Naive thymus-derived CD4-positive, alpha-beta T cell (primary cell): ENCODE measurements around the gene ITIH2. TPM values are rescaled to one million over a fixed set of nuclear protein-coding genes. Genes with fewer than 3 reads are reported as not detected.

Experiments
- ATAC-seq: fragments of 150-1000 bp; cut with Tn5 transposase; 2 replicates; pipeline ENCODE4 v1.10.0; 2021; ENCODE audit warnings: mild to moderate bottlenecking, moderate library complexity
- CTCF ChIA-PET: fragments of 350-600 bp; sonication (Branson Sonifier 250); formaldehyde crosslinking; loops from one replicate; lab custom pipeline; 2021; ENCODE audit warnings: antibody characterized with exemption; lab: Charles Lee
- POLR2A ChIA-PET: fragments of 350-600 bp; sonication (Branson Sonifier 250); formaldehyde crosslinking; loops from one replicate; lab custom pipeline; 2021; ENCODE audit warnings: antibody characterized with exemption, inconsistent platforms; lab: Charles Lee
- DNase-seq, 9 donors: peaks; one replicate each; pipeline versions ENCODE4 v3.0.0 to v3.0.0-alpha.2; 2020 to 2022; ENCODE audit warnings: mixed read lengths in 1 of 9
- H3K27ac ChIP-seq: one replicate; pipeline ENCODE4 v1.7.0; 2013; ENCODE audit warnings: mild to moderate bottlenecking, low read depth, low read length, moderate library complexity
- H3K27me3 ChIP-seq, 2 donors: one replicate each; pipeline ENCODE4 v1.7.0; 2013; ENCODE audit warnings: low read length in 2 of 2, mild to moderate bottlenecking in 2 of 2, moderate library complexity in 2 of 2; ENCODE audit not compliant: control insufficient read depth in 2 of 2, insufficient read depth in 2 of 2
- H3K36me3 ChIP-seq, 3 experiments: 1 replicate in 2 of 3; 2 replicates in 1 of 3; pipeline ENCODE4 v1.7.0; 2013; ENCODE audit warnings: low read length in 3 of 3, mild to moderate bottlenecking in 3 of 3, moderate library complexity in 1 of 3; ENCODE audit not compliant: insufficient read depth in 3 of 3, control insufficient read depth in 2 of 3
- H3K4me1 ChIP-seq, 2 donors: one replicate each; pipeline ENCODE4 v1.7.0; 2013; ENCODE audit warnings: low read length in 2 of 2, mild to moderate bottlenecking in 2 of 2, moderate library complexity in 1 of 2; ENCODE audit not compliant: control insufficient read depth in 2 of 2, insufficient read depth in 2 of 2
- H3K4me3 ChIP-seq: 2 replicates; pipeline ENCODE4 v1.7.0; 2013; ENCODE audit warnings: mild to moderate bottlenecking, low read length
- H3K9me3 ChIP-seq, 3 experiments: 1 replicate in 2 of 3; 2 replicates in 1 of 3; pipeline ENCODE4 v1.7.0; 2013; ENCODE audit warnings: low read length in 3 of 3; ENCODE audit not compliant: control insufficient read depth in 2 of 3
- H3K27ac Mint-ChIP-seq, 9 donors: one replicate each; pipeline ENCODE4 v1.8.0; 2020 to 2022; ENCODE audit warnings: mixed read lengths in 9 of 9, mild to moderate bottlenecking in 8 of 9, moderate library complexity in 5 of 9, inconsistent platforms in 2 of 9
- H3K27me3 Mint-ChIP-seq, 5 donors: one replicate each; pipeline ENCODE4 v1.8.0; 2021 to 2022; ENCODE audit warnings: mixed read lengths in 5 of 5, mild to moderate bottlenecking in 1 of 5
- H3K36me3 Mint-ChIP-seq, 5 donors: one replicate each; pipeline ENCODE4 v1.8.0; 2020 to 2022; ENCODE audit warnings: mixed read lengths in 5 of 5, mild to moderate bottlenecking in 3 of 5, inconsistent platforms in 1 of 5
- H3K4me1 Mint-ChIP-seq, 7 donors: one replicate each; pipeline ENCODE4 v1.8.0; 2020 to 2022; ENCODE audit warnings: mixed read lengths in 7 of 7, mild to moderate bottlenecking in 3 of 7, inconsistent platforms in 1 of 7
- H3K4me3 Mint-ChIP-seq, 10 donors: one replicate each; pipeline ENCODE4 v1.8.0; 2020 to 2022; ENCODE audit warnings: mild to moderate bottlenecking in 10 of 10, mixed read lengths in 10 of 10, moderate library complexity in 6 of 10, inconsistent platforms in 2 of 10
- H3K9me3 Mint-ChIP-seq, 11 donors: one replicate each; pipeline ENCODE4 v1.8.0; 2020 to 2022; ENCODE audit warnings: mixed read lengths in 11 of 11, mild to moderate bottlenecking in 4 of 11, inconsistent platforms in 1 of 11, moderate library complexity in 1 of 11
- intact Hi-C, 2 donors: fragments of 100-400 bp; cut with micrococcal nuclease; formaldehyde crosslinking; loops; one replicate each; pipeline ENCODE4 v1.15.1; 2023
- polyA plus RNA-seq, 2 donors: library from polyadenylated mRNA; unstranded; fragments of 300-500 nt; fragmentation: Illumina TruSeq; gene quantifications; one replicate each; pipeline ENCODE4 v1.2.3, GENCODE V29; 2021
- total RNA-seq, 6 experiments: library from RNA in 5 of 6; stranded (reverse) in 5 of 6; gene quantifications; 1 replicate in 5 of 6; 2 replicates in 1 of 6; pipeline ENCODE4 v1.2.3 and lab custom pipeline; 2021 to 2026

Gene ITIH2
- total and polyA plus RNA-seq, 7 experiments from 2014 or later: not detected

DNA sequence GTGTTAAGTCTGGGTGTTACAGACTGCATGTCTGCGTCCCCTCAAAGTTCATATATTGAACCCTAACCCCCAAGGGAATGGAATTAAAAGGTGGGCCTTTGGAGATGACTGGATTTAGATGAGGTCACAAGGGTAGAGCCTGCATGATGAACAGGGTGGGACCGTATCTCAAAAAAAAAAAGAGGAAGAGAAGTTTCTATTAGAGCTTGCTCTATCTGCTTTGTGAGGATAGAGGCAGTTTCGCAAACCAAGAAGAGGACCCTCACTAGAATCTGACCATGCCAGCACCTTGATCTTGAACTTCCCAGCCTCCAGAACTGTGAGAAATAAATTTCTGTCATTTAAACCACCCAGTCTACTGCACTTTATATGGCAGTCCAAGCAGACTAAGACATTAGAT is 83.3 kb downstream of the ITIH2 start:
- intact Hi-C loops: loop anchor here (5.0 to 10.0 kb wide), 4 partner anchors 266 to 1972 kb away; partner anchors contain the start of genes GATA3 (in 1 of the 2) and GDI2 (in 1 of the 2)
- ChIA-PET CTCF (no interaction called here), POLR2A (interaction anchor here (3.8 kb wide), 1 partner anchor 32 kb away, joined by 70 read pairs; the partner anchor contains the start of gene TAF3)
- ATAC-seq (no peak), DNase-seq (no peak)
- Mint-ChIP-seq H3K27me3 (no peaks in the 10 kb centered on the region), H3K4me3 (no peak overlapping the region), H3K4me1 (peaks cover 33 to 61% (median 48%) of the 10 kb centered on the region in 7 donors), H3K36me3 (peaks cover 6 to 15% (median 7%) of the 10 kb centered on the region in 5 donors), H3K9me3 (no peaks in the 10 kb centered on the region), H3K27ac (peak overlapping the region in 1 of 9 donors; percentile 44)
- no peaks in the 10 kb centered on the region for H3K27me3 ChIP-seq
- H3K4me1 ChIP-seq: peaks cover 21 to 23% of the 10 kb centered on the region in 2 donors
- no peak overlapping the region for H3K4me3 ChIP-seq
- peaks cover 0 to 7% (median 0%) of the 10 kb centered on the region in 3 experiments for H3K36me3 ChIP-seq
- no peak overlapping the region for H3K27ac ChIP-seq
- no peaks in the 10 kb centered on the region for H3K9me3 ChIP-seq

DNA sequence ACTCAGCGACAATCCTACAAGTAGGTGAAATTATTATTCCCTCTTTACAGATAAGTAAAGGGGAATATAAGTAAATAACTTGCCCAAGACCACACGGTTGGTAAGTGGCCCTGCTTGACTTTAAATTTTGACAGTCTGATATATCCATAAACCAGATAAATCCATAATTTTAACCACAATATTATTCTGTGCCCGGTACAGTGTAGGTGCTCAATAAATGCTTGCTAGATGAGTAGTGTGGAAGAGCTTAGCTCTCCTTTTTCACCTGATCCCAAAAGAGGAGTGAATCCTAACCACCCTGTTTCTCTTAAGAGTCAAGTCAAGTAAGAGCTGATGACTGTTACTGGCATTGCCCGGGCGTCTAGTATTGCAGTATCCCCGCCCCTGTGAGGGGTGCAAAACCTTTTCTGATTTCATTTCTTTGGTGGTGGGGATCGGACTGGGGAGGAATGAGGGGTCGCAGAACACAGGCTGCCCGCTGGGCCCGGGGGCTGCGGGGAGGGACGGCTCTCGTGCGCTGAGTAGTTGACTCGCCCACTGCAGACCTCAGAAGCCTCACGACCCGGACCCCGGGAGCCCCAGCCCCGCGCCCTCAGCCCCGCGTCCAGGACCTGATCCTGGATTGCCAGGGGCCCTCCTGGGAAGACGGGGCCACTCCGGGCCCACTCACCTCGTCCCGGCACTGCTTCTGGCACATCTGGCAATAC is 84.2 kb downstream of the ITIH2 start:
- H3K9me3 ChIP-seq: no peaks in the 10 kb centered on the region
- peaks cover 0 to 7% (median 0%) of the 10 kb centered on the region in 3 experiments for H3K36me3 ChIP-seq
- no peaks in the 10 kb centered on the region for H3K27me3 Mint-ChIP-seq
- CTCF ChIA-PET: interaction anchor here (0.6 to 1.0 kb wide), 2 partner anchors 10 to 30 kb away, joined by 4 to 6 read pairs; no protein-coding TSS in a partner anchor
- DNase-seq (peak in 2 of 9 donors; percentile 4 to 7), ATAC-seq (no peak)
- H3K27me3 ChIP-seq: no peaks in the 10 kb centered on the region
- no peak overlapping the region for H3K27ac Mint-ChIP-seq
- H3K4me1 Mint-ChIP-seq: peaks cover 41 to 70% (median 50%) of the 10 kb centered on the region in 7 donors
- H3K4me3 Mint-ChIP-seq: no peak overlapping the region
- peak overlapping the region; percentile 84 for H3K27ac ChIP-seq
- peaks cover 21 to 26% of the 10 kb centered on the region in 2 donors for H3K4me1 ChIP-seq
- H3K36me3 Mint-ChIP-seq: peaks cover 6 to 23% (median 12%) of the 10 kb centered on the region in 5 donors
- intact Hi-C loops: loop anchor here (5.0 to 10.0 kb wide), 4 partner anchors 265 to 1973 kb away; partner anchors contain the start of genes GATA3 (in 1 of the 2) and GDI2 (in 1 of the 2)
- POLR2A ChIA-PET: interaction anchor here (0.7 to 3.8 kb wide), 13 partner anchors 11 to 1223 kb away, joined by 3 to 70 read pairs (median 3); partner anchors contain the start of genes SFMBT2 and TAF3
- peak overlapping the region; percentile 79 for H3K4me3 ChIP-seq
- no peaks in the 10 kb centered on the region for H3K9me3 Mint-ChIP-seq

- CTCF ChIA-PET: interaction anchor here (0.6 to 1.0 kb wide), 3 partner anchors 10 to 29 kb away, joined by 4 to 6 read pairs (median 4); no protein-coding TSS in a partner anchor
- no peaks in the 10 kb centered on the region for H3K27me3 Mint-ChIP-seq
- peaks cover 6 to 29% (median 19%) of the 10 kb centered on the region in 5 donors for H3K36me3 Mint-ChIP-seq
- POLR2A ChIA-PET: interaction anchor here (0.7 to 3.8 kb wide), 16 partner anchors 9 to 1308 kb away, joined by 3 to 70 read pairs (median 3); partner anchors contain the start of genes SFMBT2 and TAF3
- intact Hi-C loops: loop anchor here (1.0 to 10.0 kb wide), 9 partner anchors 30 to 1973 kb away; partner anchors contain the start of genes TAF3 (in 2 of the 2), GATA3 (in 1 of the 2), GDI2 (in 1 of the 2) and SFMBT2 (in 1 of the 2)
- peaks cover 47 to 77% (median 57%) of the 10 kb centered on the region in 7 donors for H3K4me1 Mint-ChIP-seq
- no peak within 1 kb of the TSS for H3K4me3 Mint-ChIP-seq
- ATAC-seq (peak; percentile 98), DNase-seq (peak; percentile 93 to 98 (median 96))
- Histone ChIP-seq H3K4me1 (peaks cover 21 to 28% of the 10 kb centered on the region in 2 donors), H3K27me3 (no peaks in the 10 kb centered on the region), H3K27ac (peak within 1 kb of the TSS; percentile 84), H3K9me3 (no peaks in the 10 kb centered on the region), H3K36me3 (peaks cover 0 to 7% (median 0%) of the 10 kb centered on the region in 3 experiments), H3K4me3 (peak within 1 kb of the TSS; percentile 79)
- H3K27ac Mint-ChIP-seq: peak within 1 kb of the TSS in 1 of 9 donors; percentile 90
- H3K9me3 Mint-ChIP-seq: no peaks in the 10 kb centered on the region
Measured at GRCh38 chr10:7787857-7788638, 84.9 kb downstream of the ITIH2 start, which contains the start of the genes ATP5F1C and KIN. ATP5F1C (plus strand) TSS chr10:7788177; CDS start chr10:7788208, 31 bp downstream. KIN (minus strand) TSS chr10:7787993; CDS start chr10:7787933, 60 bp downstream.

- CTCF ChIA-PET: interaction anchor here (0.6 to 1.0 kb wide), 2 partner anchors 9 to 28 kb away, joined by 4 read pairs; no protein-coding TSS in a partner anchor
- Histone ChIP-seq H3K4me1 (peaks cover 21 to 29% of the 10 kb centered on the region in 2 donors), H3K27me3 (no peaks in the 10 kb centered on the region), H3K9me3 (no peaks in the 10 kb centered on the region), H3K27ac (peak overlapping the region; percentile 84), H3K4me3 (peak overlapping the region; percentile 79), H3K36me3 (peaks cover 0 to 7% (median 0%) of the 10 kb centered on the region in 3 experiments)
- H3K36me3 Mint-ChIP-seq: peaks cover 6 to 24% (median 21%) of the 10 kb centered on the region in 5 donors
- intact Hi-C loops: loop anchor here (1.0 to 10.0 kb wide), 9 partner anchors 30 to 1974 kb away; partner anchors contain the start of genes TAF3 (in 2 of the 2), GATA3 (in 1 of the 2), GDI2 (in 1 of the 2) and SFMBT2 (in 1 of the 2)
- H3K9me3 Mint-ChIP-seq: no peaks in the 10 kb centered on the region
- H3K27me3 Mint-ChIP-seq: no peaks in the 10 kb centered on the region
- peak overlapping the region in 1 of 9 donors; percentile 90 for H3K27ac Mint-ChIP-seq
- peak in 1 of 9 donors; percentile 1 for DNase-seq
- H3K4me1 Mint-ChIP-seq: peaks cover 50 to 77% (median 57%) of the 10 kb centered on the region in 7 donors
- H3K4me3 Mint-ChIP-seq: no peak overlapping the region
- ATAC-seq: no peak
- POLR2A ChIA-PET: interaction anchor here (0.8 to 3.8 kb wide), 11 partner anchors 8 to 1308 kb away, joined by 3 to 70 read pairs (median 5); partner anchors contain the start of gene TAF3
Measured at GRCh38 chr10:7788639-7789286, 85.6 kb downstream of the ITIH2 start.

- POLR2A ChIA-PET: interaction anchor here (0.6 to 3.8 kb wide), 2 partner anchors 13 to 29 kb away, joined by 3 to 70 read pairs; partner anchors contain the start of gene TAF3
- Histone ChIP-seq H3K4me3 (peak overlapping the region; percentile 79), H3K4me1 (peaks cover 25 to 35% of the 10 kb centered on the region in 2 donors), H3K27me3 (no peaks in the 10 kb centered on the region), H3K27ac (peak overlapping the region; percentile 84), H3K36me3 (peaks cover 0 to 7% (median 0%) of the 10 kb centered on the region in 3 experiments), H3K9me3 (no peaks in the 10 kb centered on the region)
- CTCF ChIA-PET: no interaction called here
- intact Hi-C loops: loop anchor here (2.0 to 10.0 kb wide), 5 partner anchors 263 to 1975 kb away; partner anchors contain the start of genes GATA3 (in 1 of the 2), GDI2 (in 1 of the 2) and SFMBT2 (in 1 of the 2)
- no peaks in the 10 kb centered on the region for H3K9me3 Mint-ChIP-seq
- H3K4me1 Mint-ChIP-seq: peaks cover 50 to 77% (median 59%) of the 10 kb centered on the region in 7 donors
- DNase-seq: no peak
- peak overlapping the region in 2 of 9 donors; percentile 45 to 73 for H3K27ac Mint-ChIP-seq
- no peak for ATAC-seq
- H3K36me3 Mint-ChIP-seq: peaks cover 6 to 23% (median 21%) of the 10 kb centered on the region in 5 donors
- H3K27me3 Mint-ChIP-seq: no peaks in the 10 kb centered on the region
- peak overlapping the region in 1 of 10 donors; percentile 73 for H3K4me3 Mint-ChIP-seq
Measured at GRCh38 chr10:7789390-7789789, 86.3 kb downstream of the ITIH2 start.
